ENCODE data around the gene SERPINA12. TPM values are rescaled to one million over a fixed set of nuclear protein-coding genes. Genes with fewer than 3 reads are reported as not detected.

The SERPINA12 gene
- total and polyA plus RNA-seq, 2 experiments from 2014 or later, result not detected

- Histone ChIP-seq H3K27ac (ENCODE audit: low read depth) (no peak overlapping the region), H3K79me2 (replicated peaks; ENCODE audit: insufficient read depth) (no peaks in the 10 kb centered on the region), H3K4me2 (no peak overlapping the region), H3K9me2 (ENCODE audit: insufficient read depth) (no peaks in the 10 kb centered on the region), H3K27me3 (ENCODE audit: insufficient read depth) (no peaks in the 10 kb centered on the region), H4K20me1 (replicated peaks; ENCODE audit: insufficient read depth) (no peaks in the 10 kb centered on the region), H3K4me3 (no peak overlapping the region), H2AFZ (no peak overlapping the region), H3F3A (replicated peaks; ENCODE audit: low read depth) (no peaks in the 10 kb centered on the region), H3K4me1 (ENCODE audit: insufficient read depth) (peaks cover 7% of the 10 kb centered on the region; the same call in 1 of the 2 replicates), H3K36me3 (ENCODE audit: insufficient read depth) (no peaks in the 10 kb centered on the region)
- H3K4me1 Mint-ChIP-seq, result peaks cover 19% of the 10 kb centered on the region
- H3K9me3 Mint-ChIP-seq, result no peaks in the 10 kb centered on the region
- no peak overlapping the region for H3K27ac Mint-ChIP-seq
- TF ChIP-seq POLR2AphosphoS5 (IDR thresholded peaks at IDR 0.05; ENCODE audit: low read depth), result no peak
- no peak for TF ChIP-seq ZNF462 (CRISPR knock-in tag; IDR thresholded peaks at IDR 0.05)
- ATAC-seq, result no peak
- DNase-seq (ENCODE audit: low spot score), result no peak
- H3K4me3 Mint-ChIP-seq, result no peak overlapping the region
- peaks cover 7% of the 10 kb centered on the region for H3K27me3 Mint-ChIP-seq (ENCODE audit: insufficient read depth, low read depth, poor library complexity)
- H3K36me3 Mint-ChIP-seq (ENCODE audit: low read depth), result no peaks in the 10 kb centered on the region
Measured at GRCh38 chr14:94542811-94543440, 33.7 kb upstream of the SERPINA12 start.

- H3K4me2 ChIP-seq, result no peak overlapping the region
- H3K4me3 ChIP-seq, result no peak overlapping the region
- H3F3A ChIP-seq (replicated peaks; ENCODE audit: low read depth), result no peaks in the 10 kb centered on the region
- H3K36me3 Mint-ChIP-seq (ENCODE audit: low read depth), result no peaks in the 10 kb centered on the region
- H3K36me3 ChIP-seq (ENCODE audit: insufficient read depth), result no peaks in the 10 kb centered on the region
- H3K27ac ChIP-seq (ENCODE audit: low read depth), result no peak overlapping the region
- no peaks in the 10 kb centered on the region for H3K79me2 ChIP-seq (replicated peaks; ENCODE audit: insufficient read depth)
- ATAC-seq, result no peak
- no peak for TF ChIP-seq POLR2AphosphoS5 (IDR thresholded peaks at IDR 0.05; ENCODE audit: low read depth)
- TF ChIP-seq NANOG (IDR thresholded peaks at IDR 0.05; ENCODE audit: borderline replicate concordance), result no peak
- no peak for TF ChIP-seq JUNB (IDR thresholded peaks at IDR 0.05; ENCODE audit: unreplicated experiment)
- TF ChIP-seq EZH2phosphoT487 (IDR thresholded peaks at IDR 0.05; ENCODE audit: unreplicated experiment), result no peak
- no peak for TF ChIP-seq STAT1 (IDR thresholded peaks at IDR 0.05; ENCODE audit: unreplicated experiment)
- H3K27ac Mint-ChIP-seq, result no peak overlapping the region
- H3K4me3 Mint-ChIP-seq, result no peak overlapping the region
- no peak for DNase-seq (ENCODE audit: low spot score)
- H3K27me3 Mint-ChIP-seq (ENCODE audit: insufficient read depth, low read depth, poor library complexity), result peaks cover 7% of the 10 kb centered on the region
- no peaks in the 10 kb centered on the region for H3K9me3 Mint-ChIP-seq
- H3K4me1 Mint-ChIP-seq, result peaks cover 19% of the 10 kb centered on the region
- H2AFZ ChIP-seq, result no peak overlapping the region
- H3K27me3 ChIP-seq (ENCODE audit: insufficient read depth), result no peaks in the 10 kb centered on the region
- H3K4me1 ChIP-seq (ENCODE audit: insufficient read depth), result peaks cover 7% of the 10 kb centered on the region; the same call in 1 of the 2 replicates
- no peaks in the 10 kb centered on the region for H4K20me1 ChIP-seq (replicated peaks; ENCODE audit: insufficient read depth)
- H3K9me2 ChIP-seq (ENCODE audit: insufficient read depth), result no peaks in the 10 kb centered on the region
Measured at GRCh38 chr14:94542111-94542810, 33.0 kb upstream of the SERPINA12 start.
